ENCODE measurements around the gene ATP6V1B1. TPM values are rescaled to one million over a fixed set of nuclear protein-coding genes. Genes with fewer than 3 reads are reported as not detected.

Gene ATP6V1B1
- total and polyA plus RNA-seq, 2 of the 4 experiments (the other 2 are of a cell fraction) = 1.3 TPM; not detected in 1

DNA sequence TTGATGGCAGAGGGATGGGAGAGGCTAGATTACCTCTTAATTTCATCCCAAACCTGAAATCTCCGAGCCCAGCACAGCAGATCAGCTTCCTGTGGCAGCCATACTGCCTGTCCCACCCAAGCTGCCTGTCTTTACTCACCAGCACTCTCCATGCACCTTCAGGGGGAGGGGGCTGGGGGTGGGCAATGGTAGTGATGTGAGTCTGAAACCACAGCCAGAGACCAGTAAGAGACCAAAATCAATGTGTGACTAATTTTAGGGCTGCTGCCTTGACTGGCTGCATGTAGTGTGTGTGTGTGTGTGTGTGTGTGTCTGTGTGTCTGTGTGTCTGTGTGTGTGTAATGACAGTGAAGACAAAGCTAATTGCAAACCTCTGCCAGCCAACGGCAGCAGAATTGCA, 70.6 kb downstream of the ATP6V1B1 start (continued):
- TF ChIP-seq, protein P1, sequence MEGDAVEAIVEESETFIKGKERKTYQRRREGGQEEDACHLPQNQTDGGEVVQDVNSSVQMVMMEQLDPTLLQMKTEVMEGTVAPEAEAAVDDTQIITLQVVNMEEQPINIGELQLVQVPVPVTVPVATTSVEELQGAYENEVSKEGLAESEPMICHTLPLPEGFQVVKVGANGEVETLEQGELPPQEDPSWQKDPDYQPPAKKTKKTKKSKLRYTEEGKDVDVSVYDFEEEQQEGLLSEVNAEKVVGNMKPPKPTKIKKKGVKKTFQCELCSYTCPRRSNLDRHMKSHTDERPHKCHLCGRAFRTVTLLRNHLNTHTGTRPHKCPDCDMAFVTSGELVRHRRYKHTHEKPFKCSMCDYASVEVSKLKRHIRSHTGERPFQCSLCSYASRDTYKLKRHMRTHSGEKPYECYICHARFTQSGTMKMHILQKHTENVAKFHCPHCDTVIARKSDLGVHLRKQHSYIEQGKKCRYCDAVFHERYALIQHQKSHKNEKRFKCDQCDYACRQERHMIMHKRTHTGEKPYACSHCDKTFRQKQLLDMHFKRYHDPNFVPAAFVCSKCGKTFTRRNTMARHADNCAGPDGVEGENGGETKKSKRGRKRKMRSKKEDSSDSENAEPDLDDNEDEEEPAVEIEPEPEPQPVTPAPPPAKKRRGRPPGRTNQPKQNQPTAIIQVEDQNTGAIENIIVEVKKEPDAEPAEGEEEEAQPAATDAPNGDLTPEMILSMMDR (conservative IDR thresholded peaks at IDR 0.05; ENCODE audit: low read depth, low read length) = no peak
- TF ChIP-seq RCOR1 (IDR thresholded peaks at IDR 0.05; ENCODE audit: insufficient replicate concordance, low read length) = no peak
- TF ChIP-seq POLR2A (IDR thresholded peaks at IDR 0.05; ENCODE audit: low read depth, low read length) = no peak
- TF ChIP-seq RFX5 (IDR thresholded peaks at IDR 0.05; ENCODE audit: low read depth, low read length) = no peak

All from IMR-90 (cell line).